Trophoblast cell (in vitro differentiated cells and primary cell): ENCODE measurements around the gene MYO10.
A peak's percentile ranks its signal among the peaks of the same experiment; 100 is the strongest.

Experiments
- DNase-seq, 2 donors: peaks; one replicate each; pipeline ENCODE4 v3.0.0-alpha.2; 2016
- H2AFZ ChIP-seq: 2 replicates; pipeline ENCODE4 v1.6.1; 2013; ENCODE audit warnings: low read length, moderate library complexity, mild to moderate bottlenecking; ENCODE audit not compliant: insufficient read depth, poor library complexity
- H2AK5ac ChIP-seq: 2 replicates; pipeline ENCODE4 v1.6.1; 2013; ENCODE audit warnings: mild to moderate bottlenecking, low read length
- H2BK120ac ChIP-seq: 2 replicates; pipeline ENCODE4 v1.6.1; 2013; ENCODE audit warnings: low read length, mild to moderate bottlenecking, moderate library complexity; ENCODE audit not compliant: insufficient read depth, poor library complexity
- H2BK12ac ChIP-seq: 2 replicates; pipeline ENCODE4 v1.6.1; 2013; ENCODE audit warnings: mild to moderate bottlenecking, low read length, moderate library complexity
- H2BK5ac ChIP-seq: 2 replicates; pipeline ENCODE4 v1.6.1; 2013; ENCODE audit warnings: low read length, low read depth, moderate library complexity, mild to moderate bottlenecking; ENCODE audit not compliant: poor library complexity
- H3K14ac ChIP-seq: 2 replicates; pipeline ENCODE4 v1.6.1; 2013; ENCODE audit warnings: mild to moderate bottlenecking, low read length
- H3K18ac ChIP-seq: 2 replicates; pipeline ENCODE4 v1.6.1; 2013; ENCODE audit warnings: mild to moderate bottlenecking, low read length
- H3K23ac ChIP-seq: 2 replicates; pipeline ENCODE4 v1.6.1; 2013; ENCODE audit warnings: low read length
- H3K27ac ChIP-seq: 2 replicates; pipeline ENCODE4 v1.5.1; 2013; ENCODE audit warnings: low read depth, mild to moderate bottlenecking, inconsistent platforms, low read length, moderate library complexity
- H3K27me3 ChIP-seq: 2 replicates; pipeline ENCODE4 v1.6.1; 2013; ENCODE audit warnings: inconsistent platforms, mild to moderate bottlenecking, low read length, moderate library complexity; ENCODE audit not compliant: insufficient read depth
- H3K36me3 ChIP-seq, 2 experiments: 1 replicate in 1 of 2; 2 replicates in 1 of 2; pipeline ENCODE4 v1.6.1; 2013; ENCODE audit warnings: low read length in 2 of 2, mild to moderate bottlenecking in 2 of 2, moderate library complexity in 1 of 2; ENCODE audit not compliant: insufficient read depth in 2 of 2, control insufficient read depth in 1 of 2
- H3K4ac ChIP-seq: 2 replicates; pipeline ENCODE4 v1.6.1; 2013; ENCODE audit warnings: low read depth, mild to moderate bottlenecking, low read length, moderate library complexity
- H3K4me1 ChIP-seq, 2 experiments: 1 replicate in 1 of 2; 2 replicates in 1 of 2; pipeline ENCODE4 v1.6.1; 2013; ENCODE audit warnings: low read length in 2 of 2, mild to moderate bottlenecking in 2 of 2, moderate library complexity in 1 of 2; ENCODE audit not compliant: insufficient read depth in 2 of 2, control insufficient read depth in 1 of 2
- H3K4me2 ChIP-seq: 2 replicates; pipeline ENCODE4 v1.6.1; 2013; ENCODE audit warnings: inconsistent platforms, mild to moderate bottlenecking, low read length, moderate library complexity
- H3K4me3 ChIP-seq: 2 replicates; pipeline ENCODE4 v1.5.1; 2013; ENCODE audit warnings: mild to moderate bottlenecking, low read depth, low read length, inconsistent platforms
- H3K79me1 ChIP-seq: one replicate; pipeline ENCODE4 v1.6.1; 2013; ENCODE audit warnings: low read length
- H3K79me2 ChIP-seq: 2 replicates; pipeline ENCODE4 v1.6.1; 2013; ENCODE audit warnings: low read length, mild to moderate bottlenecking; ENCODE audit not compliant: control insufficient read depth, insufficient read depth, poor library complexity
- H3K9ac ChIP-seq: 2 replicates; pipeline ENCODE4 v1.6.1; 2013; ENCODE audit warnings: mild to moderate bottlenecking, low read length
- H3K9me3 ChIP-seq: 2 replicates; pipeline ENCODE4 v1.6.1; 2013; ENCODE audit warnings: low read depth, mild to moderate bottlenecking, control low read depth, inconsistent platforms, low read length; ENCODE audit not compliant: insufficient read depth
- H4K12ac ChIP-seq: 2 replicates; pipeline ENCODE4 v1.6.1; 2013; ENCODE audit warnings: low read depth, mild to moderate bottlenecking, low read length, moderate library complexity
- H4K8ac ChIP-seq: 2 replicates; pipeline ENCODE4 v1.6.1; 2013; ENCODE audit warnings: low read depth, mild to moderate bottlenecking, low read length, moderate library complexity
- H4K91ac ChIP-seq: one replicate; pipeline ENCODE4 v1.6.1; 2013; ENCODE audit warnings: low read depth, mild to moderate bottlenecking, low read length, moderate library complexity
- WGBS: extraction: QIAGEN DNeasy Blood & Tissue Kit; methylation state at CpG from one replicate; pipeline ENCODE4 v1.1.7; 2013; ENCODE audit warnings: missing lambda C conversion rate; ENCODE audit not compliant: insufficient read length, insufficient coverage; ENCODE audit errors: extremely low coverage; 5-methylcytosine and 5-hydroxymethylcytosine counted together

The MYO10 gene

GRCh38 chr5:16916262-16916878 lies 19.7 kb downstream of the MYO10 start:
- H3K79me1 ChIP-seq: no peaks in the 10 kb centered on the region
- peaks cover 2% of the 10 kb centered on the region for H3K79me2 ChIP-seq
- H3K4me3 ChIP-seq: no peak overlapping the region
- no peaks in the 10 kb centered on the region for H3K27me3 ChIP-seq
- H2BK12ac ChIP-seq: no peak overlapping the region
- H4K8ac ChIP-seq: no peak overlapping the region
- no peak overlapping the region for H2AFZ ChIP-seq
- H3K27ac ChIP-seq: no peak overlapping the region
- DNase-seq: peak in 1 of 2 donors; percentile 61
- H3K4ac ChIP-seq: no peak overlapping the region
- no peak overlapping the region for H4K91ac ChIP-seq
- no CpG with 5 or more reads among the region's 3 CpGs for WGBS
- no peak overlapping the region for H3K9ac ChIP-seq
- H3K4me2 ChIP-seq: no peak overlapping the region
- no peaks in the 10 kb centered on the region for H3K36me3 ChIP-seq
- no peak overlapping the region for H2BK120ac ChIP-seq
- H3K14ac ChIP-seq: no peak overlapping the region
- no peak overlapping the region for H3K18ac ChIP-seq
- no peak overlapping the region for H3K23ac ChIP-seq
- no peak overlapping the region for H2AK5ac ChIP-seq
- no peaks in the 10 kb centered on the region for H3K4me1 ChIP-seq
- no peak overlapping the region for H4K12ac ChIP-seq
- no peak overlapping the region for H2BK5ac ChIP-seq
- H3K9me3 ChIP-seq: peaks cover 1% of the 10 kb centered on the region

GRCh38 chr5:16914584-16914983 lies 21.5 kb downstream of the MYO10 start:
- H3K27me3 ChIP-seq: no peaks in the 10 kb centered on the region
- no peaks in the 10 kb centered on the region for H3K4me1 ChIP-seq
- H2AK5ac ChIP-seq: no peak overlapping the region
- DNase-seq: no peak
- peaks cover 1% of the 10 kb centered on the region for H3K9me3 ChIP-seq
- H3K36me3 ChIP-seq: no peaks in the 10 kb centered on the region
- H3K27ac ChIP-seq: no peak overlapping the region
- H3K14ac ChIP-seq: no peak overlapping the region
- no peak overlapping the region for H4K8ac ChIP-seq
- no peak overlapping the region for H3K23ac ChIP-seq
- no peak overlapping the region for H4K12ac ChIP-seq
- peaks cover 2% of the 10 kb centered on the region for H3K79me2 ChIP-seq
- H3K79me1 ChIP-seq: no peaks in the 10 kb centered on the region
- no peak overlapping the region for H4K91ac ChIP-seq
- H3K18ac ChIP-seq: no peak overlapping the region
- no peak overlapping the region for H2BK5ac ChIP-seq
- no peak overlapping the region for H2AFZ ChIP-seq
- H2BK120ac ChIP-seq: no peak overlapping the region
- WGBS: no CpG with 5 or more reads among the region's 6 CpGs
- no peak overlapping the region for H3K4me2 ChIP-seq
- H2BK12ac ChIP-seq: no peak overlapping the region
- no peak overlapping the region for H3K4ac ChIP-seq
- H3K4me3 ChIP-seq: no peak overlapping the region
- H3K9ac ChIP-seq: no peak overlapping the region

- no peak overlapping the region for H2BK12ac ChIP-seq
- no peak for DNase-seq
- H2AK5ac ChIP-seq: no peak overlapping the region
- no peak overlapping the region for H3K27ac ChIP-seq
- H3K4me1 ChIP-seq: no peaks in the 10 kb centered on the region
- H3K27me3 ChIP-seq: no peaks in the 10 kb centered on the region
- no peaks in the 10 kb centered on the region for H3K36me3 ChIP-seq
- no peak overlapping the region for H3K23ac ChIP-seq
- H3K14ac ChIP-seq: no peak overlapping the region
- H4K91ac ChIP-seq: no peak overlapping the region
- no peak overlapping the region for H3K4me2 ChIP-seq
- no peak overlapping the region for H3K4ac ChIP-seq
- H3K9me3 ChIP-seq: peaks cover 1% of the 10 kb centered on the region
- no peaks in the 10 kb centered on the region for H3K79me1 ChIP-seq
- WGBS: no CpG with 5 or more reads among the region's 8 CpGs
- no peak overlapping the region for H3K18ac ChIP-seq
- H4K8ac ChIP-seq: no peak overlapping the region
- H2AFZ ChIP-seq: no peak overlapping the region
- no peak overlapping the region for H4K12ac ChIP-seq
- no peak overlapping the region for H2BK5ac ChIP-seq
- H2BK120ac ChIP-seq: no peak overlapping the region
- peaks cover 2% of the 10 kb centered on the region for H3K79me2 ChIP-seq
- no peak overlapping the region for H3K9ac ChIP-seq
- no peak overlapping the region for H3K4me3 ChIP-seq
Observed at GRCh38 chr5:16914108-16914435, 22.0 kb downstream of the MYO10 start.

- Histone ChIP-seq H2AFZ (no peak overlapping the region), H3K36me3 (no peaks in the 10 kb centered on the region), H3K9me3 (peaks cover 1% of the 10 kb centered on the region), H3K4me3 (no peak overlapping the region), H4K12ac (no peak overlapping the region), H3K14ac (no peak overlapping the region), H3K9ac (no peak overlapping the region), H3K23ac (no peak overlapping the region), H3K79me1 (no peaks in the 10 kb centered on the region), H4K8ac (no peak overlapping the region), H2BK120ac (no peak overlapping the region), H3K18ac (no peak overlapping the region), H2AK5ac (no peak overlapping the region), H3K4me2 (no peak overlapping the region), H3K27ac (no peak overlapping the region), H2BK12ac (no peak overlapping the region), H3K4me1 (no peaks in the 10 kb centered on the region), H4K91ac (no peak overlapping the region), H3K27me3 (no peaks in the 10 kb centered on the region), H3K4ac (peak overlapping the region; percentile 11), H3K79me2 (peaks cover 2% of the 10 kb centered on the region), H2BK5ac (no peak overlapping the region)
- DNase-seq: peak in 1 of 2 donors; percentile 84
- whole genome bisulfite sequencing: no CpG with 5 or more reads among the region's 7 CpGs
Observed at GRCh38 chr5:16913187-16914107, 22.6 kb downstream of the MYO10 start.
